AG10803 (cell line): ENCODE data around the gene HECTD1.
A peak's percentile ranks its signal among the peaks of the same experiment; 100 is the strongest.
"Not testable (repeated sequence)": the region's sequence is repeated elsewhere in the genome, so short reads cannot be mapped to it uniquely, and the experiment has no call there.

Experiments
- DNase-seq: peaks from one replicate; pipeline ENCODE4 v3.0.0; 2010; ENCODE audit warnings: low read depth
- H3K4me3 ChIP-seq: 2 replicates; pipeline ENCODE4 v1.5.1; 2011; ENCODE audit warnings: mild to moderate bottlenecking, low read length, control low read depth
- TF ChIP-seq, protein P1 (sequence below): conservative IDR thresholded peaks from 2 replicates; pipeline ENCODE4 v1.5.1; 2011; ENCODE audit warnings: mild to moderate bottlenecking, low read length, control low read depth, inconsistent platforms

HECTD1 gene

DNA sequence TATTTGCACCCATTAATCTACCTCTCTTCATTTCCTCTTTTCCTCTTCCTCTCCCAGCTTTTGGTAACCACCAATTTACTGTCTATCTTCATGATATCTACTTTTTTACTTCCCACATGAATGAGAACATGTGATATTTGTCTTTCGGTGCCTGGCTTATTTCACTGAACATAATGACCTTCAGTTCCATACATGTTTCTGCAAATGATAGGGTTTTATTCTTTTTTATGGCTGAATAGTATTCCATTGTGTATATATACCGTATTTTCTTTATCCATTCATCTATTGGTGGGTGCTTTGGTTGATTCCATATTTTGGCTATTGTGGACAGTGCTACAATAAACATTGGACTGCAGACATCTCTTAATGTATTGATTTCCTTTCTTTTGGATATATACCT is 132.4 kb downstream of the HECTD1 start:
- H3K4me3 ChIP-seq, result no peak overlapping the region
- TF ChIP-seq, protein P1, sequence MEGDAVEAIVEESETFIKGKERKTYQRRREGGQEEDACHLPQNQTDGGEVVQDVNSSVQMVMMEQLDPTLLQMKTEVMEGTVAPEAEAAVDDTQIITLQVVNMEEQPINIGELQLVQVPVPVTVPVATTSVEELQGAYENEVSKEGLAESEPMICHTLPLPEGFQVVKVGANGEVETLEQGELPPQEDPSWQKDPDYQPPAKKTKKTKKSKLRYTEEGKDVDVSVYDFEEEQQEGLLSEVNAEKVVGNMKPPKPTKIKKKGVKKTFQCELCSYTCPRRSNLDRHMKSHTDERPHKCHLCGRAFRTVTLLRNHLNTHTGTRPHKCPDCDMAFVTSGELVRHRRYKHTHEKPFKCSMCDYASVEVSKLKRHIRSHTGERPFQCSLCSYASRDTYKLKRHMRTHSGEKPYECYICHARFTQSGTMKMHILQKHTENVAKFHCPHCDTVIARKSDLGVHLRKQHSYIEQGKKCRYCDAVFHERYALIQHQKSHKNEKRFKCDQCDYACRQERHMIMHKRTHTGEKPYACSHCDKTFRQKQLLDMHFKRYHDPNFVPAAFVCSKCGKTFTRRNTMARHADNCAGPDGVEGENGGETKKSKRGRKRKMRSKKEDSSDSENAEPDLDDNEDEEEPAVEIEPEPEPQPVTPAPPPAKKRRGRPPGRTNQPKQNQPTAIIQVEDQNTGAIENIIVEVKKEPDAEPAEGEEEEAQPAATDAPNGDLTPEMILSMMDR, result no peak
- DNase-seq, result no peak

DNA sequence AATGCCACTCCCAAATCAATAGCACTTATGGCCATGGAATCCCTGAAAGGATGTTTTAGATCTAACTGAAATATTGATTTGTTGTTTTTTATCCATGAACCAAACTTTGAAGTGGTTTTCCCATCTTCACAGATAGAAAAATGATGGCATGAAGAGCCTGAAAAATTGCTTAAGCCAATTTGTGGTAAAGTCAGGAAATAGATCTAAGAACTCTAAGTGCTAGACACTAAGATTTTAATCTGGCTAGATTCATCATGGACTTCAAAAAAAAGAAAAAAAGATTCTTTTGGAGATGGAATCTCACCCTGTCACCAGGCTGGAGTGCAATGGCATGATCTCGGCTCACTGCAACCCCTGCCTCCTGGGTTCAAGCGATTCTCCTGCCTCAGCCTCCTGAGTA is 136.4 kb downstream of the HECTD1 start:
- no peak overlapping the region for H3K4me3 ChIP-seq
- TF ChIP-seq, protein P1, result no peak
- DNase-seq, result peak; percentile 55

DNA sequence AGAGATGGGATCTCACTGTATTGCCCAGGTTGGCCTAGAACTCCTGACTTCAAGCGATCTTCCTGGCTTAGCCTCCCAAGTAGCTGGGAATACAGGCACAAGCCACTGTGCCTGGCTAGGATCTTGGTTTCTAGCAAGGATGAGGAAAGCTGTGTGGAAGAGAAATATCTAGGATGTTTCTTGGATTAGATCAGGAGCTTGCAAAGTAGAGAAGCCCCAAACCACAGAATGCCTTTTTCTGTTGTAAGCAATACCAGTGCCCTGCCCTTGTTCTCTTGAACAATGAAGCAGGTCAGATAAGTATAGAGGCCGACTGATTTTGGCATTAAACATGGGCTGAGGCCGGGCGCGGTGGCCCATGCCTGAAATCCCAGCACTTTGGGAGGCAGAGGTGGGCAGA is 137.2 kb downstream of the HECTD1 start:
- TF ChIP-seq, protein P1, result no peak
- H3K4me3 ChIP-seq, result no peak overlapping the region
- DNase-seq, result peak; percentile 98

DNA sequence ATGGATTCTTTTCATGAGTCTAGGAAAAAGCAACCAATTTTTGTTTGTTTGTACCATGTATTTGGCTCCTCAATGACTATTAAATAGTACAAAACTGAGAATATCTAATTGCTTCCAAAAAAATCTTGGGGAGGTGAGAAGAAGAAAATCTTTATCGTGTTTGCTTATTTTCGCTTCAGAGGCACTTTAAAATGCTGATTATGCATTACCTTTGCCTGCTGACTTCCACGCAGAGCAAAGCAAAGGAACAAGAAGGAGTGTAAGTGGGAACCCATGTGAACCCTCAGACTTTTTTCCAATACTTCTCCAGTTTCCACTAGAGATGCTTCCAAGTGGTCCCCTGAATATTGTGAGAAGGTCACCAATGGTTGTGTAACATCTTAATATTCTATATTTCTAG is 138.2 kb downstream of the HECTD1 start:
- no peak for DNase-seq
- H3K4me3 ChIP-seq, result no peak overlapping the region
- TF ChIP-seq, protein P1, result no peak

DNA sequence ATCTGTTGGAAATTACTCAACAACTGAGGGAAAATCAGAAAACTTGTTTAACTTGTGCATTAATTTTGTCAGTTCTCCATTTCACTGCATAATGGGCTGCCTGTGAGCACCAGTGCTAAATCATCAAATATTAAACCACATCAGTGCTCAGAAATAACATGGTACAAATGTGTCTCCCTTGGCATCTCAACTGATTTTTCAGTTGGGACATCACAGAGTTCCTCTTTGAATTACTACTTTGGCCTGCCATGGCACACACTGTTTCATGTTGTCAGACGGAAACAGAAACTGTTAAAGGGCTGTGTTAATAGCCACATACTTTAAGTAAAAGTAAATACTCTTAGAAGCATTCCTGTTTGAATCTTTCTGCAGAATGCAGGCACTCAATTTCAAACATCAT is 139.4 kb downstream of the HECTD1 start:
- DNase-seq, result peak; percentile 34

DNA sequence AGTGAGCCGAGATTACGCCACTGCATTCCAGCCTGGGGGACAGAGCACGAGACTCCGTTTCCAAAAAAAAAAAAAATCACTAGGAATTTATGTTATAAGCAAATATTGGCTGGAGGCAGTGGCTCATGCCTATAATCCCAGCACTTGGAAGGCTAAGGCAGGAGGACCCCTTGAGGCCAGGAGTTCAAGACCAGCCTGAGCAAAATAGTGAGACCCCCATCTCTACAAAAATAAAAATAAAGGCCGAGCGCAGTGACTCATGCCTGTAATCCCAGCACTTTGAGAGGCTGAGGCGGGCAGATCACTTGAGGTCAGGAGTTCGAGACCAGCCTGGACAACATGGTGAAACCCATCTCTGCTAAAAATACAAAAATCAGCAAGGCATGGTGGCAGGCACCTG is 144.7 kb downstream of the HECTD1 start:
- H3K4me3 ChIP-seq, result not testable (repeated sequence)

More for the DNA sequence above, 139.4 kb downstream of the HECTD1 start:
- no peak overlapping the region for H3K4me3 ChIP-seq
- TF ChIP-seq, protein P1, result no peak

DNA sequence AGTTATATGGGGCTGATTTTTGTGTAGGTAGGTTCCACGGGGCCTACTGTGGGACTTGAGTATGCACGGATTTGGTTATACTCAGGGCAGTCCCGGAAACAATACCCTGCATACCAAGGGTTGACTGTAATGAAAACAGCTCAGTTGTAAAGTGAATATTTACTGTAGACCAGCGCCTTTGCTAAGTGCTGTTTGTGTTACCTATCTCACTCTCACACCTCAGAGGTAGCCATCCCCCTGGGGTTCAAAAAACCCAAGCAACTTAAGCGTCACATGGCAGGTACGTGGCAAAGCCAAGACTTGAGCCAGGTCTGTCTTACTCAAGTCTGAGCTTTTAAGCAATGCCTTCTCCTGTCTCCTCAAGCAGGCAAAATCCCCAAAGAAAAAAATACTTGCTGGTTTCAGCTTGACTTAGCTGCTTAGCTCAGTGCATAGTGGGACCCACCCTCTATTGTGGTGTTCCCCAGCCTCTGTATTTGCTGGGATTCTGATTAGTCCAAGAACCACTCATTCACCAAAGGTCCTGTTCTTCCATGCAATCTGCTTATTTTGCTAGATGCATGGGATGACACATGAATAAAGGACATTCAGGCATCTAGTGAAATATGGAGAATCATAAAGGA is 147.2 kb downstream of the HECTD1 start:
- DNase-seq, result no peak
- H3K4me3 ChIP-seq, result no peak overlapping the region
- TF ChIP-seq, protein P1, result no peak

More for the DNA sequence above, 144.7 kb downstream of the HECTD1 start:
- DNase-seq, result not testable (repeated sequence)
